PC-9 (cell line): ENCODE results near the gene PNKD. TPM values are rescaled to one million over a fixed set of nuclear protein-coding genes. Genes with fewer than 3 reads are reported as not detected.

ENCODE experiments used
- BruUV-seq: library from RNA; stranded (reverse); fragments of 400-500 nt; replicated peaks from 2 replicates; lab custom pipeline; 2021; lab: Mats Ljungman, UMichigan
- CTCF ChIA-PET: fragments of 300-600 bp; sonication (Branson Sonifier 250); formaldehyde crosslinking; loops from one replicate; lab custom pipeline; 2022; ENCODE audit warnings: antibody characterized with exemption; lab: Charles Lee
- POLR2A ChIA-PET: fragments of 300-600 bp; sonication (Branson Sonifier 250); formaldehyde crosslinking; loops from one replicate; lab custom pipeline; 2022; ENCODE audit warnings: antibody characterized with exemption; ENCODE audit not compliant: unreplicated experiment; lab: Charles Lee
- DNase-seq, 2 experiments: peaks; one replicate each; pipeline versions ENCODE4 v3.0.0 to v3.0.0-alpha.2; 2015 to 2022; ENCODE audit warnings: mixed read lengths in 1 of 2
- H2AFZ ChIP-seq: fragments of 200-600 bp; sonication (generic); 2 replicates; pipeline ENCODE4 v1.8.1; 2017; ENCODE audit warnings: antibody characterized with exemption
- H3F3A ChIP-seq: fragments of 200-600 bp; sonication (generic); 2 replicates; pipeline ENCODE4 v1.8.1; 2017; ENCODE audit warnings: antibody characterized with exemption, mild to moderate bottlenecking, low read depth; ENCODE audit not compliant: insufficient read depth
- H3K27ac ChIP-seq: fragments of 200-600 bp; sonication (generic); 2 replicates; pipeline ENCODE4 v1.6.1; 2016; ENCODE audit warnings: mixed run types
- H3K27me3 ChIP-seq: fragments of 200-600 bp; sonication (generic); 2 replicates; pipeline ENCODE4 v1.6.1; 2016; ENCODE audit warnings: low read depth, mixed run types; ENCODE audit not compliant: insufficient read depth
- H3K36me3 ChIP-seq: fragments of 200-600 bp; sonication (generic); 2 replicates; pipeline ENCODE4 v1.6.1; 2016; ENCODE audit warnings: low read depth, mixed run types
- H3K4me1 ChIP-seq: fragments of 200-600 bp; sonication (generic); replicated peaks from 2 replicates; pipeline ENCODE4 v1.6.1; 2016; ENCODE audit warnings: mixed run types; ENCODE audit not compliant: insufficient read depth
- H3K4me2 ChIP-seq: fragments of 200-600 bp; sonication (generic); 2 replicates; pipeline ENCODE4 v1.6.1; 2017; ENCODE audit warnings: mixed run types
- H3K4me3 ChIP-seq: fragments of 200-600 bp; sonication (generic); 2 replicates; pipeline ENCODE4 v1.6.1; 2016; ENCODE audit warnings: mixed run types
- H3K79me2 ChIP-seq: fragments of 200-600 bp; sonication (generic); 2 replicates; pipeline ENCODE4 v1.6.1; 2017; ENCODE audit warnings: low read depth, mixed run types
- H3K9me2 ChIP-seq: fragments of 200-600 bp; sonication (generic); 2 replicates; pipeline ENCODE4 v1.8.1; 2017; ENCODE audit warnings: mild to moderate bottlenecking; ENCODE audit not compliant: insufficient read depth
- H3K9me3 ChIP-seq: fragments of 200-600 bp; sonication (generic); 2 replicates; pipeline ENCODE4 v1.8.1; 2016; ENCODE audit warnings: low read depth; ENCODE audit not compliant: insufficient read depth
- H4K20me1 ChIP-seq: fragments of 200-600 bp; sonication (generic); 2 replicates; pipeline ENCODE4 v1.8.1; 2017; ENCODE audit not compliant: insufficient read depth
- EZH2 ChIP-seq: fragments of 200-600 bp; sonication (generic); IDR thresholded peaks from 2 replicates; pipeline ENCODE4 v1.8.0; 2017; ENCODE audit warnings: antibody characterized with exemption, low read depth
- intact Hi-C: fragments of 100-400 bp; cut with micrococcal nuclease; formaldehyde crosslinking; loops from one replicate; pipeline ENCODE4 v1.10.0; 2022; ENCODE audit not compliant: unreplicated experiment
- total RNA-seq: library from RNA; stranded (reverse); gene quantifications from 2 replicates; pipeline ENCODE4 v1.2.3, GENCODE V29; 2021
- TF ChIP-seq, protein P1 (sequence below): fragments of 200-600 bp; sonication (generic); conservative IDR thresholded peaks from 2 replicates; pipeline ENCODE4 v1.6.1; 2017; ENCODE audit warnings: mixed run types, antibody characterized with exemption, mild to moderate bottlenecking, moderate library complexity

The PNKD gene
- total RNA-seq, 1 experiment from 2014 or later: 102 TPM

DNA sequence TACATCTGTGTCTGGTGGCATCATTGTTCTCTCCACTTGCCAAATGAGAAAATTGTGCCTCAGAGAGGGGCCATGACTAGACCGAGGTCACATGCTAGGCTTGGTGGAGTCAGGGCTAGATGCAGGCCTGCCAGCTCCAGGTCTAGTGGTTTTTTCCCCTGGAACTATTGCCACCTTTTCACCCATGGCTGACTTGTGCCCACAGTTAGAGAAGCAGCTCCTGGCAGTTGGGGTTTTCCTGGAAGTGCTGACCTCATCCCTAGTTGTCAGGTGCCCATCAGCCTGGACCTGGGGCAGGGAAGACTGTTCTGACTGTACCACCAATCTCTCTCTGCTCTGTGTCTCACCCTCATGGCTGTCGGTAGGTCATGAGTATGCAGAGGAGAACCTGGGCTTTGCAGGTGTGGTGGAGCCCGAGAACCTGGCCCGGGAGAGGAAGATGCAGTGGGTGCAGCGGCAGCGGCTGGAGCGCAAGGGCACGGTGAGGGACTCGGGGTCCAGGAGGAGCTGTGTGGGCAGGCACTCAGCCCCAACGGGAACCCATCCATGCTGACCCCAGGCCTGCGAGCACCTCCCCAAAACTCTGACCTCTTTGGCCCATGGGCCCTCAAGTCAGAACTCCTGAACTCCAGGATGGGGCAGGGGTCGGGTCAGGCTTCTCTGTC lies 73.9 kb downstream of the PNKD start:
- Histone ChIP-seq H3K4me1 (no peaks in the 10 kb centered on the region), H2AFZ (no peak overlapping the region), H3K9me2 (no peaks in the 10 kb centered on the region), H3K27me3 (no peaks in the 10 kb centered on the region), H3K9me3 (no peaks in the 10 kb centered on the region), H3K79me2 (no peaks in the 10 kb centered on the region), H3K4me3 (no peak overlapping the region), H3K4me2 (no peak overlapping the region), H3K36me3 (no peaks in the 10 kb centered on the region), H4K20me1 (no peaks in the 10 kb centered on the region), H3F3A (no peaks in the 10 kb centered on the region; the same call in 1 of the 2 replicates), H3K27ac (no peak overlapping the region)
- DNase-seq: no peak
- intact Hi-C loops: no loop called here
- TF ChIP-seq EZH2: no peak
- TF ChIP-seq, protein P1, sequence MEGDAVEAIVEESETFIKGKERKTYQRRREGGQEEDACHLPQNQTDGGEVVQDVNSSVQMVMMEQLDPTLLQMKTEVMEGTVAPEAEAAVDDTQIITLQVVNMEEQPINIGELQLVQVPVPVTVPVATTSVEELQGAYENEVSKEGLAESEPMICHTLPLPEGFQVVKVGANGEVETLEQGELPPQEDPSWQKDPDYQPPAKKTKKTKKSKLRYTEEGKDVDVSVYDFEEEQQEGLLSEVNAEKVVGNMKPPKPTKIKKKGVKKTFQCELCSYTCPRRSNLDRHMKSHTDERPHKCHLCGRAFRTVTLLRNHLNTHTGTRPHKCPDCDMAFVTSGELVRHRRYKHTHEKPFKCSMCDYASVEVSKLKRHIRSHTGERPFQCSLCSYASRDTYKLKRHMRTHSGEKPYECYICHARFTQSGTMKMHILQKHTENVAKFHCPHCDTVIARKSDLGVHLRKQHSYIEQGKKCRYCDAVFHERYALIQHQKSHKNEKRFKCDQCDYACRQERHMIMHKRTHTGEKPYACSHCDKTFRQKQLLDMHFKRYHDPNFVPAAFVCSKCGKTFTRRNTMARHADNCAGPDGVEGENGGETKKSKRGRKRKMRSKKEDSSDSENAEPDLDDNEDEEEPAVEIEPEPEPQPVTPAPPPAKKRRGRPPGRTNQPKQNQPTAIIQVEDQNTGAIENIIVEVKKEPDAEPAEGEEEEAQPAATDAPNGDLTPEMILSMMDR: no peak
- POLR2A ChIA-PET: no interaction called here
- BruUV-seq: no TSS peak
- CTCF ChIA-PET: interaction anchor here (0.6 kb wide), 1 partner anchor 1208 kb away, joined by 13 read pairs; no protein-coding TSS in a partner anchor

DNA sequence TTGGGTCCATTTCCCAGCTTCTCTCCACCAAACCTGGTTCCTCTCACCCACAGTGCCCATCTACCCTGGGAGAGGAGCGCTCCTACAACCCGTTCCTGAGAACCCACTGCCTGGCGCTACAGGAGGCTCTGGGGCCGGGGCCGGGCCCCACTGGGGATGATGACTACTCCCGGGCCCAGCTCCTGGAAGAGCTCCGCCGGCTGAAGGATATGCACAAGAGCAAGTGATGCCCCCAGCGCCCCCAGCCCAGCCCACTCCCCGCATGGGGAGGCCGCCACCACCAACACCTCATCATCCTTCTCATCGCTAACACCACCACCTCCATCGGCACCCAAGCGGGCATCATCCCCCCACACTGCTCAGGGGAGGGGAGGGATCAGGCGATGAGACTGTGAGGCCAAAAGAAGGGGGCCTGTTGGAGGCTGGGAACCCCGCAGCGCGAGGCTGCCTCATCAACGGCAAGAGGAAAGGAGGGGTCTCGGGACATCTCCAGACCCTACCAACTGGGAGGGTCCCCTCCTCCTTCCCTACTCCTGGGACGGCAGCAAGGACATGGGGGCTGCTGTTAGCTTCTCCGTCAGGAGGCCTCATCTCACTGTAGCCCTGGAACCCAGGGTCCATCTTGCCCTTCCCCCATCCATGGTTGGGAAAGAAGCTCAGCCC lies 74.6 kb downstream of the PNKD start:
- Histone ChIP-seq H3K4me1 (no peaks in the 10 kb centered on the region), H3K36me3 (no peaks in the 10 kb centered on the region), H3K4me2 (no peak overlapping the region), H3K4me3 (no peak overlapping the region), H2AFZ (no peak overlapping the region), H4K20me1 (no peaks in the 10 kb centered on the region), H3F3A (no peaks in the 10 kb centered on the region; the same call in 1 of the 2 replicates), H3K27me3 (no peaks in the 10 kb centered on the region), H3K9me2 (no peaks in the 10 kb centered on the region), H3K9me3 (no peaks in the 10 kb centered on the region), H3K27ac (no peak overlapping the region), H3K79me2 (no peaks in the 10 kb centered on the region)
- DNase-seq: no peak
- ChIA-PET CTCF (interaction anchor here (0.6 kb wide), 1 partner anchor 15 kb away, joined by 4 read pairs; no protein-coding TSS in a partner anchor), POLR2A (no interaction called here)
- no TSS peak for BruUV-seq
- TF ChIP-seq, protein P1: no peak
- TF ChIP-seq EZH2: no peak
- intact Hi-C loops: no loop called here

- Histone ChIP-seq H3K79me2 (no peaks in the 10 kb centered on the region), H3K36me3 (no peaks in the 10 kb centered on the region), H3K4me2 (no peak overlapping the region), H2AFZ (no peak overlapping the region), H3F3A (no peaks in the 10 kb centered on the region; the same call in none of the 2 replicates), H4K20me1 (no peaks in the 10 kb centered on the region), H3K9me3 (peaks cover 3% of the 10 kb centered on the region; the same call in 1 of the 2 replicates), H3K4me1 (no peaks in the 10 kb centered on the region), H3K27me3 (no peaks in the 10 kb centered on the region), H3K4me3 (no peak overlapping the region), H3K27ac (no peak overlapping the region), H3K9me2 (no peaks in the 10 kb centered on the region)
- TF ChIP-seq, protein P1: no peak
- no peak for TF ChIP-seq EZH2
- POLR2A ChIA-PET: no interaction called here
- no TSS peak for BruUV-seq
- intact Hi-C loops: no loop called here
- CTCF ChIA-PET: interaction anchor here (0.6 kb wide), 1 partner anchor 14 kb away, joined by 4 read pairs; no protein-coding TSS in a partner anchor
- no peak for DNase-seq
Measured at GRCh38 chr2:218345491-218346236, 75.3 kb downstream of the PNKD start.
